GM21360 (cell line): ENCODE measurements around the gene CCDC116.

Source experiments
- ATAC-seq: cut with Tn5 transposase; IDR thresholded peaks from one replicate; pipeline ENCODE4 v1.9.1; 2021; ENCODE audit warnings: mild to moderate bottlenecking, moderate library complexity; ENCODE audit not compliant: unreplicated experiment

The CCDC116 gene

DNA sequence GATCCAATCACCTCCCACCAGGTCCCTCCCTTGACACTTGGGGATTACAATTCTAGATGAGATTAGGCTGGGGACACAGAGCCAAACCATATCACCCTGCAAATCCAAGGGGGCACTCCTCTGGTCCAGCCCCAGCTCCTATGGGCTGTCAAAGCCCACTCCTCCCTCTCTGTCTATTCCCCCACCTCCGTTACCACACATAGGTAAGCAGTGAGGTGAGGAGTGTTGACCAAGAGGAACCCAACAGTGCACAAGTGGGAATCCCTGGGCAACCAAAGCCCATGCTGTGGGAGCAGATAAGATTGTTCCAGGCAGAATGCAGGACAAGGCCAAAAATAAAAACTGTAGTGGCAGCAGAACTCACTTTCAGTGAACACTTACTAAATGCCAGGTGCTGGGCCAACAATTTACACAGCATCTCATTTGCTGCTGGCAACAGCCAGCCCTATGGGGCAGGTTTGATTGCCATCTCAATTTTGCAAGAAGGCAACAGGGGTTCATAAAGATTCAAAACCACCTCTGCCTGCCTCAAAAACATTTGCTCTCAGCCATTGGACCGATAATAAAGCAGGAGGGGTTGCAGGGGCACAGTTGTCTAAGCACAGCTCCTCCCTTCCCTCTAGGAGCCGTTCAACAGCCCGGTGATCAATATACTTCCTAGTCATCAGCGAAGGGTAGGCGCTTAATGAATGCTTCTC is 18.4 kb downstream of the CCDC116 start:
- no peak for ATAC-seq

- peak; percentile 20 for ATAC-seq
Measured at GRCh38 chr22:21651521-21652009, 19.0 kb downstream of the CCDC116 start.

- peak; percentile 81 for ATAC-seq
Measured at GRCh38 chr22:21652010-21652546, 19.5 kb downstream of the CCDC116 start.

DNA sequence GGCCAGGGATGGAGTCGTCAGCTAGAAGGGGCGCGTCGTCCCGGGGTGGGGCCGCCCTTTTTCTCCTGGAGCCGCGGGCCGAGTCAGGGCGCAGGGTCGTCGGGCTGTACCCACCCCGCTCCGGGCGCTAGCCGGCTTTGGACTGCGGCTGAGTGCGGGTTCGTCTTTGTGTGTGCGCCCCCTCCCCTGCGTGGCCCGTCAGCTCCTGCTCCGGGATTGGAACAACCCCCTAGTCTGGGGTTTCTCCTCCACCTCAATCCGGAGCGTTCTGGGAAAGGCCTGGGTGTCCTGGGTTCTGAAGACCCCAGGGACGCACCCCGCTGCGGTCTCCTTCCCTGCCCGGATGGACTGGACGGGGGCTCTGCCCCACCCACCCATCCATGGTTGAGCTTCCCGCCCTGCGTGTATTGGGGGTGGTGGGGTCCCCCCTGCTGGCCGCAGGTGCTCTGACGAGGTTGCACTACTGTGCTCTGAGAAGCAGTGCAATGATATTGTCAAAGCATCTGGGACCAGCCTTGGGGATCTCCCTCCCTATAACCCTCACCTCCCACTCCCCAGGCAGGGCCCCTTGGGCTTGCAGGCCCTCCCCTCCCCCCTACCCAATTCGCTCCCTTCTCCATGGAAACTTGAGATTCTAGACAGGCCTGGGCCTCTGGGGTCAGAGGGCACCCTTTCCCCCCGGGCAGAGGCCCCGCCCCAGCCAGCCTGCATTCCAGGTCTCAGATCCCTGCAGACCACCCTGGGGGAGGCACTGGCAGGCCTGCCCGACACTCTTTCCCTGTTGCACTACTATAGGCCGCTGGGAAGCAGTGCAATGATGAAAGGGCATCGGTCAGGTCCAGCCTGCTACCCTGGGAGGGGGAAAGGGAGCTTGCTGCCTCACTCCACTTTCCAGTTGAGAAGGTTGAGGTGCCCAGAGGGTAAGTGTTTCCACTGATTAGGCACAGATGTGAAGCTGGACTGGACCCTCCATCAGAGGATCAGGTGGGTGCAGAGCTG is 20.3 kb downstream of the CCDC116 start:
- no peak for ATAC-seq

GRCh38 chr22:21657020-21657359 is 24.4 kb downstream of the CCDC116 start:
- no peak for ATAC-seq

DNA sequence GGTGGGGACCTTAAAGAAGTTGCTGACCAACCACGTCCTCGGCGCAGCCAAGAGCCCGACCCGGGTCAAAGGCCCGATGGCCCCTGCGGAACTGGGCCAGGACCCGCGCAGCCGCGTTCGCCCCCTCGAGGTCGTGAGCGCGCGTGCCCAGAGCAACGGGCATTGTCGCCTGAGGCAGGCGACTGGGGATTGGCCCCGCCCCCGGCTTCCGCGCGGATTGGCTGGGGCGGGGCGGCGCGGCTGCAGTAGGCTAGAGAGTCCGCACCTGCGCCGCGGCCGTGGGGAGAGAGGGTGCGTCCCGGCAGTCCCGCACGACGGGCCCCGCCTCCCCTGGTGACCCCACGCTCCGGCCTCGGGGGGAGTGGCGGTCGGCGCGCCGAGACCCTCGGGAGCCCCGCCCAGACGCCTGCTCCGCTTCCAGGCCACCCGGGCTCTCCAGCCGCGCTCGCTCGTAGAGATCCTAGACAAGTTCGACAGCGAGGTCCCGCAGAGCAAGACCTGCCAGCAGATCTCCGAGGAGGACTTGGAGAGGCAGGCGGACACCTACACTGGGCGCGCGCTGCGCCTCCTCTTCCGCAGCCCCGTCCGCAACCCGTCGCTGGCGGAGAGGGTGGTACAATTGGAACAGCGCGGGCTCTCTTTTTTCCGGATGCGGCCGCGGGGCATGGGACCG is 24.9 kb downstream of the CCDC116 start:
- peak; percentile 61 for ATAC-seq

GRCh38 chr22:21659864-21660525 is 27.4 kb downstream of the CCDC116 start:
- no peak for ATAC-seq

DNA sequence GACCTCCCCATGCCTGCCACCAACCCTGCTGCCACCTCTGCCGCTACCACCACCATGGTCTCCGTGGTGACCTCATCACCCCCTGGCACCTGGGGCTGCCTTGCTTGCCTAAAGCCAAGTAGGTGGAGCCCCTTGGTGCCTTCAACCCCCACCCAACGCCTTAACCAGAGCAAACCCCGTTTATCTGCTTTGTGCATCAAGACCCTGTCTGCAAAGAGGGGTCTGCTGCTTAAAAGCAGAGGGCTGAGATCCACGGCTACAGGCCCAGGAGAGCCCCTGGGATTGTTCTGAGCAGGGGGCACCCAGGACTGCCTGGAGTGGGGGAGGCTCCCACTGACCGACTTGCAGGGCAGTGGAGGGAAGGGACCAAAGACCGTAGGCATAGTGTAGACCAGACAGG is 28.3 kb downstream of the CCDC116 start:
- no peak for ATAC-seq

- ATAC-seq, result no peak
Measured at GRCh38 chr22:21661991-21662390, 29.4 kb downstream of the CCDC116 start.

- ATAC-seq, result no peak
Measured at GRCh38 chr22:21663738-21664137, 31.2 kb downstream of the CCDC116 start.

- no peak for ATAC-seq
Measured at GRCh38 chr22:21665047-21665851, 32.7 kb downstream of the CCDC116 start.

DNA sequence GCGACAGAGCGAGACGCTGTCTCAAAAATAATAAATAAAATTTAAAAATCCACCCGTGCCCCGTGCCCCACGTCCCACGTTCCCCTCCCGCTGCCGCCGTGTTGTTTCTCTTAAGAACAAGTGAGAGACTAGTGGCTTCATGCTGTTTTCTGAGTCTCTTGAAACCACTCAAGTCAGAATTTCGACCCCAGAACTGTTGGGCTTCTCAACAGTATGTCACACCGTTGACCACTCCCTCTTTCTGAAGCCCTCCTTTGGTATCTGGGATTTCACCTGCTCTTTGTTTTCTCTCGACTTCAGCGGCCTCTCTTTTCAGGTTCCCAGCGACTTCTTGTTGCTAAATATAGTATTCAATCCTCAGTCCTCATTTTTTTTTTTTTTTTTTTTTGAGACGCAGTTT is 34.2 kb downstream of the CCDC116 start:
- ATAC-seq, result no peak

- no peak for ATAC-seq
Measured at GRCh38 chr22:21669026-21669425, 36.5 kb downstream of the CCDC116 start.

DNA sequence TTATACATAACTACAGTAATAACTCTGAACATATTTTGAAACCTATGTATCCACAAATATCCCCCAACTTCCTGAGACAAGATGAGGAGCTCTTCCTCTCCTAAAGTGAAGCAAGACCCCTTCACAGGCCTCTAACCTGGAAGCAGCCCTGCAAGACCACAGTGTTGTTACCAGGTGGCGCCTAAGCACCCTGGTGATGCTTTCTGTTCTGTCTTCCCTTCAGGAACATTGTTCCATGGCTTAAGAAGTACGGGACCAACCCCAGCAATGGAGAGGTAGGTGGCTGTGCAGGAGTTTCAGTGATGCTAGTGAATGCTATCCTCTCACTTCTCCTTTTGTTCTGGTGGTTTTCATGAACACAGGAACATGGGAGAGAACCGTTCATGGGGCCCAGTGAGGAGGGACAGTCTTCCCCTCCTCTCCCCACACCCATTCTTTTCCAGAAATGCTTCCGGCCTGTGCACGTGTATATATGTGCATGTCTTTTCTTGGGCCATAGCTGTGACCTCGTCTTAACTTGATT is 39.6 kb downstream of the CCDC116 start:
- no peak for ATAC-seq

GRCh38 chr22:21673534-21674321 is 41.2 kb downstream of the CCDC116 start:
- ATAC-seq, result no peak

DNA sequence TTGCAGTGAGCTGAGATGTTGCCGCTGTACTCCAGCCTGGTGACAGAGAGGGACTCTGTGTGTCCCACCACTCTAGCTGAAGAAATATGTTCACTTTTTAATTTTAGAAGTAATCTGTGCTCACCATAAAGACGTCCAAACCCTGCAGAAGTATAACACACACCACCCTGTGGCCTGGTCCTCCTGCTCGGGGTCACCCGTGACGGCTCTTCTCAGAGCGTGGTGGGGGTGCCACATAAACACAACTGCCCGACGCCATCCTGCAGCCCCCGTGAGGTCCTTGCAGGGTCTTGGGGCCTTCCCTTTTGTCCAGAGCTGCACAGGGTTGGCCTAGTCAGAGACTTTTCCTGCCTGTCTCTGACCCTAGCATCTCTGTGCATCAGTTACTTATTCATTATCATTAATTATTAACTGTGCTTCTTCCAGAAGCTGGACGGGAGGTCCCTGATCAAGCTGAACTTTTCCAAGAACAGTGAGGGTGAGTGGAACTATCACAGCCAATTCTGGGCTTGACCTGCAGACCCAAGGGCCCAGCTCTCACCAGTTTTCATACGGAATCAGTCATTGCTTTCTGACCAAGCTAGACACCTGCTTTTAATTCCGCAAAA is 42.2 kb downstream of the CCDC116 start:
- ATAC-seq, result no peak

DNA sequence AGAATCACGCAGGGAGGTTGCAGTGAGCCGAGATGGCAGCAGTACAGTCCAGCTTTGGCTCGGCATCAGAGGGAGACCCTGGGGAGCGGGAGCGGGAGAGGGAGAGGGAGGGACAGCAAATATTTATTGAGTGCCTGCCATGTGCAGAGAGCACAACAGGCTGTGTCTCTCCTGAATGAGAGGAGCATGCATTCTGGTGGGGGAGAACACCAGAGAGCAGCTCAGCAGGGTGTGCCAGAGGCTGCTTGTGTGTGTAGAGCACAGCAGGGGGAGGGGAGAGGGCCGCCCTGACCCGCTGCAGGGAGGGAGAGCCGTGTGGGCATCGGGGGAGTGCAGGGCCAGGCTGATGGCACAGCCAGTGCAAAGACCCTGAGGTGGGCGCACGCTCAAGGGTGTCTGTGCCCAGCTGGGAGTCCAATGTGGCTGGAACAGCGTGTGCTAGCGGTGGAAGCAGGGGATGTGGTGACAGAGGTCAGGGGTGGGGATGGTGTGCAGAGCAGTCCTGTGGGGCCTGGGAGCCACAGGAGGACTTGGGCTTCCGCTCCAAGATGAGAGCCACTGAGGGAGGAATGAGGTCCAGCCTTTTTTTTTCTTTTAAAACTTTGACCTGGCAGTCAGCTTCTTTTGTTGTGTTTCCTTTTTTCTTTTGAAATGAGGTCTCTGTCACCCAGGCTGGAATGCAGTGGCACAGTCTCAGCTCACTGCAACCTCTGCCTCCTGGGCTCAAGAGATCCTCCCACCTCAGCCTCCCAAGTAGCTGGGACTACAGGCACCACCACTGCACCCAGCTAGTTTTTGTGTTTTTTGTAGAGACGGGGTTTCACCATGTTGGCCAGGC is 45.3 kb downstream of the CCDC116 start:
- ATAC-seq, result no peak
